Mononuclear cell (primary cell): ENCODE data around the gene TRPM2. TPM values are rescaled to one million over a fixed set of nuclear protein-coding genes. Genes with fewer than 3 reads are reported as not detected.
"Not testable (repeated sequence)": the region's sequence is repeated elsewhere in the genome, so short reads cannot be mapped to it uniquely, and the experiment has no call there.

ENCODE experiments used
- H3K27me3 ChIP-seq: 2 replicates; pipeline ENCODE4 v1.6.0; 2011; ENCODE audit warnings: low read length, control low read depth; ENCODE audit not compliant: insufficient read depth
- H3K4me1 ChIP-seq: 2 replicates; pipeline ENCODE4 v1.5.1; 2011; ENCODE audit warnings: mild to moderate bottlenecking, low read length, control low read depth; ENCODE audit not compliant: insufficient read depth
- H3K4me3 ChIP-seq: 2 replicates; pipeline ENCODE4 v1.5.1; 2011; ENCODE audit warnings: mild to moderate bottlenecking, low read length, moderate library complexity
- H3K9me3 ChIP-seq: 2 replicates; pipeline ENCODE4 v1.5.1; 2011; ENCODE audit warnings: low read depth, mild to moderate bottlenecking, control low read depth, low read length
- total RNA-seq: library from RNA; depleted of rRNA; stranded (reverse); fragments of >200 nt; gene quantifications from one replicate; pipeline ENCODE4 v1.2.3, GENCODE V29; 2012

Gene TRPM2
- total RNA-seq, 1 donor: 2.2 TPM

DNA sequence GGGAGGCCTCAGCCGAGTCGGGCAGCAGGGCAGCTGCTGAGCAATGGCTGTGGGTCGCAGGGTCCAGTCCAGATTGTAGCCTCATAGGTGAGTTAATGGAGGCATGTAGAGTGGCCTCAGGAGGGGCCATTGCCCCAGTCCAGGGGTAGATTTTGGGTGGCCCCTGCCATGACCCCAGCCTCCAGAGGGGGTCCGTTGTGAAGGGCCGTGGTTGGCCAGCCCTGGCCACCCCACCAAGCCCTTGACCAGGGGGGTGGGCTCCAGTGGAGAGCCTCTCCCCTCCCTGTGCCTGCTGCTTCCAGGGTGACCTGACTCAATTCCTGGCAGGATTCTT, 26.1 kb downstream of the TRPM2 start:
- no peak overlapping the region for H3K4me3 ChIP-seq
- H3K9me3 ChIP-seq: peaks cover 10% of the 10 kb centered on the region
- H3K27me3 ChIP-seq: no peaks in the 10 kb centered on the region
- peaks cover 20% of the 10 kb centered on the region for H3K4me1 ChIP-seq

DNA sequence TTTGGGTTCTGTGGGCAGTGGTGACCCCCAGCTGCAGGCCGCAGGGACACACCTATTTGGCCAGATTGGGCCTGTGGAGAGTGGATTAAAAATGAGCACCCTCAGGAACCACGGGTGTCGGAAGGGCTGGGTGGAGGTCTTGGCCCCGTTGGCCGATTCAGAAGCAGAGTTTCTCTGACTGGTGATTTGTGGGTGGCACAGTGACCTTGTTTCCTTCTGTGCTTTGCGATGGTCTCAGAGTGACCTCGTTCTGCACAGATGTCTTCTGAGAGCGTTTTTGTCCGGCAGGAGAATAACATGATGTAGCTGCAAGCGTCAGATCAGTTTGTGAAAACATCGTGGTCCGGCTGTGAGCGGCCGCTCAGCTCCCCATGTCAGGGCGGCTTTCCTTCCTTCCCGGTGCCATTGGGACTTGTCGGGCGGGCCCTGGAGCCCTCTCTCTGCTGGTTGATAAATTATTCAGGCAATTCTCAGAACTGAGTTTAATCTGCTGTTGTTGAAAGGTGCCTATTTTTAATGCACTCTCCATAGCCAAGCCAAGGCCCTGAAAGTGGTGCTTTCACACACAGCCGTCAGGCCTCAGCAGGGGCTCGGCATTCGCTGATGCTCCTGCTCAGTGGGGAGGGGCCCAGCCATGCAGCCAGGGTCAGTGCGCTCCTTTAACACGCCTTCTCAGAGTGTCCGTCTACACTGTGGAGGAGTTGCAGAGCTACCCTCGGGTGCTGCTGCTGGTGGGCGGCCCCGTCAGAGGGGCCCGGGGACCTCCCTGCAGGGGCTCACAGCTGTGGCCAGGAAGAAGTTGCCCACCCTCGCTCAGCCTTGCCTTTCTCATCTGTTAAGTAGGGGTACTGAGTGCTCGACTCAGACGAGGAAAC, 26.8 kb downstream of the TRPM2 start:
- Histone ChIP-seq H3K9me3 (peaks cover 17% of the 10 kb centered on the region), H3K27me3 (no peaks in the 10 kb centered on the region), H3K4me1 (peaks cover 13% of the 10 kb centered on the region), H3K4me3 (no peak overlapping the region)

DNA sequence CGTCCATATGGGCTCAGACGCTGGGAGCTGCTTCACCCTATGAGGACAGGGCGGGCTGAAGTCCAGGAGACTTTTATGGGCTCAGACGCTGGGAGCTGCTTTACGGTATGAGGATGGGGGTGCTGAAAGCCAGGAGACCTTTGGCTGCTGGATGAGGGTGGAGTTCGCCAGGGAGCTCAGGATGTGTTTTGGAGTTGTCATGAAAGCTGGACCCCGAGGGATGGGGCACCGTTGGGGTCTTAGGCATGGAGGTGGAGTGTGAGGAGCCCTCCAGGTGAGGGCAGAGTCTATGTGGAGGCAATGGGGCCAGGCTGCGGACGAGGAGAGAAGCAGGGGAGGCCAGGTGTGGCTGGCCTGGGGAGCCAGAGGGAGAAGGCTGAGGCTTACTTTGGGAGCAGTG, 27.5 kb downstream of the TRPM2 start:
- H3K27me3 ChIP-seq: no peaks in the 10 kb centered on the region
- peaks cover 6% of the 10 kb centered on the region for H3K4me1 ChIP-seq
- no peak overlapping the region for H3K4me3 ChIP-seq
- peaks cover 23% of the 10 kb centered on the region for H3K9me3 ChIP-seq

DNA sequence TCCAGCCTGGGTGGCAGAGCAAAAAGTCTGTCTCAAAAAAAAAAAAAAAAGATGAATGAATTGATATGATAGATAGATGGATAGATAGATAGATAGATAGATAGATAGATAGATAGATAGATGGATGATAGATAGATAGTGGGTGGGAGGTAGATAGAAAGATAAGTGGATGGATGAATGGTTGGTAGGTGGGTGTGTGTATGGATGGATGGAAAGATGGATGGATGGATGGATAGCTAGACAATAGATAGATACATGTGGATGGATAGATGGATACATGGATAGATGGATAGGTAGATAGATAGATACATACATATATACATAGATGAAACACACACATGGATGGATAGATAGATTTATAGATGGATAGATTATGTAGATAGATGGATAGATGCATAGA, 28.5 kb downstream of the TRPM2 start:
- peaks cover 23% of the 10 kb centered on the region for H3K9me3 ChIP-seq
- no peak overlapping the region for H3K4me3 ChIP-seq
- H3K27me3 ChIP-seq: no peaks in the 10 kb centered on the region
- H3K4me1 ChIP-seq: no peaks in the 10 kb centered on the region

GRCh38 chr21:44382536-44382935, 29.1 kb downstream of the TRPM2 start:
- H3K9me3 ChIP-seq: peaks cover 23% of the 10 kb centered on the region
- H3K4me1 ChIP-seq: no peaks in the 10 kb centered on the region
- no peak overlapping the region for H3K4me3 ChIP-seq
- no peaks in the 10 kb centered on the region for H3K27me3 ChIP-seq

- Histone ChIP-seq H3K4me3 (no peak overlapping the region), H3K9me3 (peaks cover 23% of the 10 kb centered on the region), H3K4me1 (no peaks in the 10 kb centered on the region), H3K27me3 (no peaks in the 10 kb centered on the region)
Observed at GRCh38 chr21:44383216-44383615, 29.8 kb downstream of the TRPM2 start.

DNA sequence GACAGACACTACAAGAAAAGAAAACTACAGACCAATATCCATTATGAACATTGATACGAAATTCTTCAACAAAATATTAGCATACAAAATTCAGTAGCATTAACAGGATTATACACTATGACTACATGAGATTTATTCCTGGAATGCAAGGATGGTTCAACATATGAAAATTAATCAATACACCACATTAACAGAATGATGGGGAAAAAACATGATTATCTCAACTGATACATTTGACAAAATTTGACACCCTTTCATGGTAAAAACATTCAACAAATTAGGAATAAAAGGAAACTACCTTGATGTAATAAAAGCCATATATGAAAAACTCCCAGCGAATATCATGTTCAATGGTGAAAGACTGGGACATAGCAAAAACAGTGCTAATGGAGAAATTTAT, 31.5 kb downstream of the TRPM2 start:
- Histone ChIP-seq H3K4me3 (no peak overlapping the region), H3K27me3 (no peaks in the 10 kb centered on the region), H3K9me3 (peaks cover 23% of the 10 kb centered on the region), H3K4me1 (no peaks in the 10 kb centered on the region)

DNA sequence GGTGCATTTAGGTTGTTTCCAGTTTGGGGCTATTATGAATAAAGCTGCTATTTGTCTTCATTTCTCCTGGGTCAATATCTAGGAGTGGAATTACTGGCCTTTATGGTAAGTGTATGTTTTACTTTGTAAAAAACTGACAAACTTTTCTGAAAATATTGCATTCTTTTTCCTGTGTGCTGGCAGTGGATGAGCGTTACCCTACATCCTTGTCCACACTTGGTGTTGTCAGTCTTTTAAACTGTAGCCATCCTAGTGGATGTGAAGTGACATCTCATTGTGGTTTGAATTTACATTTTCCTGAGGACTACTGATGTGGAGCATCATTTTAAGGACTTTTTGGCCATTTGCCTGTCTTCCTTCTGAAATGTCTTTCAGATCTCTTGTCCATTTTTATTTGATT, 35.9 kb downstream of the TRPM2 start:
- Histone ChIP-seq H3K27me3 (no peaks in the 10 kb centered on the region), H3K4me1 (peaks cover 13% of the 10 kb centered on the region), H3K4me3 (no peak overlapping the region), H3K9me3 (peaks cover 15% of the 10 kb centered on the region)

DNA sequence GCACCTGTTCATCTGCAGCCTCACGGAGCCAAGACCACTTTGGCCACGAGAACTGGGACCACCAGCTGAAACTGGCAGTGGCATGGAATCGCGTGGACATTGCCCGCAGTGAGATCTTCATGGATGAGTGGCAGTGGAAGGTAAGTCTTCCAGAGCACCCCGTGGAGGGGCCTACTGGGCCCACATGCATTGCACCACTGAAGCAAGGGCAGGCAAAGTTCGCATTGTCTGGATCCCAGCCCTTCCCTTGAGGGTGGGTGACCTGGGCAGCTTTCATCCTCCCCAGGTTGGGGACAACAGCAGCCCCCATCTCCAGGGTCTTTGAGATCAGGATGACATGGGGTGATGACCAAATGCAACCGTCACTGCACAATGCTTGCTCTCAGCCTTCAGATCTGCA, 37.5 kb downstream of the TRPM2 start:
- Histone ChIP-seq H3K4me3 (no peak overlapping the region), H3K4me1 (peaks cover 13% of the 10 kb centered on the region), H3K27me3 (no peaks in the 10 kb centered on the region), H3K9me3 (no peaks in the 10 kb centered on the region)

DNA sequence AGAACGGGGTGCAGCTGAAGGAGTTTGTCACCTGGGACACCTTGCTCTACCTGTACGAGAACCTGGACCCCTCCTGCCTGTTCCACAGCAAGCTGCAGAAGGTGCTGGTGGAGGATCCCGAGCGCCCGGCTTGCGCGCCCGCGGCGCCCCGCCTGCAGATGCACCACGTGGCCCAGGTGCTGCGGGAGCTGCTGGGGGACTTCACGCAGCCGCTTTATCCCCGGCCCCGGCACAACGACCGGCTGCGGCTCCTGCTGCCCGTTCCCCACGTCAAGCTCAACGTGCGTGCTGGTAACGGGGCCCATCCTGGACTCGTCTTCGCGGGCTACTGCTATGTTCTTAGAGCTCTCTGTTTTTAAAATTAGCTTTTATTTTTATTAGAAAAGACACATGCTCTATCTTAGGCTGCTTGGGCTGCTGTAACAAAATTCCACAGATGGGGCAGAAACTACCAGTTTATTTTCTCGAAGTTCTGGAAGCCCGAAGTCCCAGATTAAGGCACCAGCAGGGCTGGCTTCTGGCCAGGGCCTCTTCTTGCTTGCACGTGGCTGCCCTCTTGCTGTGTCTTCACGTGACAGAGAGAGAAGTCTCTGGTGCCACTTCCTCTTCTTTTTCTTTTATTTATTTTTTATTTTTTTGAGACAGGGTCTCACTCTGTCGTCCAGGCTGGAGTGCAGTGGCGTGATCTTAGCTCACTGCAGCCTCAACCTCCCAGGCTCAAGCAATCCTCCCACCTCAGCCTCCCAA, 38.1 kb downstream of the TRPM2 start:
- no peaks in the 10 kb centered on the region for H3K27me3 ChIP-seq
- peaks cover 13% of the 10 kb centered on the region for H3K4me1 ChIP-seq
- no peak overlapping the region for H3K4me3 ChIP-seq
- no peaks in the 10 kb centered on the region for H3K9me3 ChIP-seq

- H3K9me3 ChIP-seq: no peaks in the 10 kb centered on the region
- no peak overlapping the region for H3K4me3 ChIP-seq
- no peaks in the 10 kb centered on the region for H3K27me3 ChIP-seq
- peaks cover 13% of the 10 kb centered on the region for H3K4me1 ChIP-seq
Observed at GRCh38 chr21:44392185-44392584, 38.8 kb downstream of the TRPM2 start.

DNA sequence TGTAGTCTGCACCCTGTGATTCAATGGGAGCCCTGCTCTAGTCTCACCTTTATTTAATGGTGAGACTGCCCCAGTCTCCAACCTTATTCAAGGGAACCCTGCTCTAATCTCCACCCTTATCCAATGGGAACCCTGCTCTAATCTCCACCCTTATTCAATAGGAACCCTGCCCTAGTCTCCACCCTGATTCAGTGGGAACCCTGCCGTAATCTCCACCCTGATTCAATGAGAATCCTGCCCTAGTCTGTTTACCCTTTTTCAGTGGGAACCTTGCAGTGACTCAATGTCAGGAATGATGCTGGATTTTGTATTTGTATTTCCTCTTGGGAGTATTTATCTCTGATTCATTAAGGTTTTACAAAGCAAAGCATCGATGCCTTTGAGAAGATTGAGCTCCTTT, 39.5 kb downstream of the TRPM2 start:
- H3K27me3 ChIP-seq: no peaks in the 10 kb centered on the region
- H3K4me3 ChIP-seq: no peak overlapping the region
- H3K4me1 ChIP-seq: peaks cover 13% of the 10 kb centered on the region
- no peaks in the 10 kb centered on the region for H3K9me3 ChIP-seq

- no peaks in the 10 kb centered on the region for H3K27me3 ChIP-seq
- no peaks in the 10 kb centered on the region for H3K9me3 ChIP-seq
- no peak overlapping the region for H3K4me3 ChIP-seq
- H3K4me1 ChIP-seq: peaks cover 13% of the 10 kb centered on the region
Observed at GRCh38 chr21:44394733-44395132, 41.3 kb downstream of the TRPM2 start.

DNA sequence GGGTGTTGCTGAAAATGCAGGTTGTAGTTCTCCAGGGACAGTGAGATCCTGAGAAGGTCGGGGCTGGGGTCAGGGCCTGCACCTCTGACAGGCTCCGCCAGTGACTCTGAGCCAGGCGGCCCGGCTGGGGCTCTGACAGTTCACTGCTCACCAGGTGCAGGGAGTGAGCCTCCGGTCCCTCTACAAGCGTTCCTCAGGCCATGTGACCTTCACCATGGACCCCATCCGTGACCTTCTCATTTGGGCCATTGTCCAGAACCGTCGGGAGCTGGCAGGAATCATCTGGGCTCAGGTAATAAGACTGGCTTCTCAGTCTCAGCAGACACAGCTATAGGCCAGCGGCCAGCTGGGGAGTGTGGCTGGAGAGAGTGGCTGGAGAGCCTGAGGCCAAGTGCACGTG, 41.8 kb downstream of the TRPM2 start:
- H3K27me3 ChIP-seq: no peaks in the 10 kb centered on the region
- H3K9me3 ChIP-seq: no peaks in the 10 kb centered on the region
- H3K4me3 ChIP-seq: no peak overlapping the region
- H3K4me1 ChIP-seq: peaks cover 13% of the 10 kb centered on the region

GRCh38 chr21:44396803-44397202, 43.4 kb downstream of the TRPM2 start:
- not testable (repeated sequence) for H3K27me3 ChIP-seq, H3K4me3 ChIP-seq, H3K9me3 ChIP-seq, H3K4me1 ChIP-seq
